ENCODE results near the gene CYP27C1. TPM values are rescaled to one million over a fixed set of nuclear protein-coding genes. Genes with fewer than 3 reads are reported as not detected.
"Not testable (repeated sequence)": the region's sequence is repeated elsewhere in the genome, so short reads cannot be mapped to it uniquely, and the experiment has no call there.

The CYP27C1 gene
- total RNA-seq, 1 donor from 2014 or later: 8.0 TPM

GRCh38 chr2:127219171-127220070 lies 678 bp downstream of the CYP27C1 start:
- peaks cover 23% of the 10 kb centered on the region for H3K4me1 Mint-ChIP-seq (ENCODE audit: low read depth)
- peak overlapping the region; percentile 85 for H3K4me3 Mint-ChIP-seq (ENCODE audit: low read depth)
- H3K27me3 Mint-ChIP-seq: peaks cover 8% of the 10 kb centered on the region
- no peak for TF ChIP-seq CTCF (IDR thresholded peaks at IDR 0.05; ENCODE audit: unreplicated experiment)
- peaks cover 1% of the 10 kb centered on the region for H3K36me3 Mint-ChIP-seq (ENCODE audit: insufficient read depth)
- H3K9me3 Mint-ChIP-seq (ENCODE audit: low read depth): no peaks in the 10 kb centered on the region
- H3K27ac Mint-ChIP-seq: peak overlapping the region; percentile 69
- peak; percentile 56 for DNase-seq (ENCODE audit: low spot score, unreplicated experiment)

- H3K36me3 Mint-ChIP-seq (ENCODE audit: insufficient read depth): peaks cover 4% of the 10 kb centered on the region
- DNase-seq (ENCODE audit: low spot score, unreplicated experiment): no peak
- TF ChIP-seq CTCF (IDR thresholded peaks at IDR 0.05; ENCODE audit: unreplicated experiment): no peak
- peaks cover 2% of the 10 kb centered on the region for H3K9me3 Mint-ChIP-seq (ENCODE audit: low read depth)
- H3K27ac Mint-ChIP-seq: peak overlapping the region; percentile 73
- peaks cover 20% of the 10 kb centered on the region for H3K4me1 Mint-ChIP-seq (ENCODE audit: low read depth)
- peaks cover 8% of the 10 kb centered on the region for H3K27me3 Mint-ChIP-seq
- H3K4me3 Mint-ChIP-seq (ENCODE audit: low read depth): peak overlapping the region; percentile 85
Observed at GRCh38 chr2:127218812-127219170, 1.3 kb downstream of the CYP27C1 start.

GRCh38 chr2:127217470-127218325 lies 2.4 kb downstream of the CYP27C1 start:
- peaks cover 8% of the 10 kb centered on the region for H3K27me3 Mint-ChIP-seq
- H3K36me3 Mint-ChIP-seq (ENCODE audit: insufficient read depth): peaks cover 4% of the 10 kb centered on the region
- DNase-seq (ENCODE audit: low spot score, unreplicated experiment): no peak
- peak overlapping the region; percentile 85 for H3K4me3 Mint-ChIP-seq (ENCODE audit: low read depth)
- H3K4me1 Mint-ChIP-seq (ENCODE audit: low read depth): peaks cover 11% of the 10 kb centered on the region
- peak overlapping the region; percentile 71 for H3K27ac Mint-ChIP-seq
- no peak for TF ChIP-seq CTCF (IDR thresholded peaks at IDR 0.05; ENCODE audit: unreplicated experiment)
- peaks cover 9% of the 10 kb centered on the region for H3K9me3 Mint-ChIP-seq (ENCODE audit: low read depth)

- no peak overlapping the region for H3K4me3 Mint-ChIP-seq (ENCODE audit: low read depth)
- H3K27ac Mint-ChIP-seq: no peak overlapping the region
- peaks cover 4% of the 10 kb centered on the region for H3K36me3 Mint-ChIP-seq (ENCODE audit: insufficient read depth)
- DNase-seq (ENCODE audit: low spot score, unreplicated experiment): no peak
- H3K4me1 Mint-ChIP-seq (ENCODE audit: low read depth): peaks cover 11% of the 10 kb centered on the region
- TF ChIP-seq CTCF (IDR thresholded peaks at IDR 0.05; ENCODE audit: unreplicated experiment): no peak
- peaks cover 8% of the 10 kb centered on the region for H3K27me3 Mint-ChIP-seq
- peaks cover 9% of the 10 kb centered on the region for H3K9me3 Mint-ChIP-seq (ENCODE audit: low read depth)
Observed at GRCh38 chr2:127216593-127216992, 3.5 kb downstream of the CYP27C1 start.

DNA sequence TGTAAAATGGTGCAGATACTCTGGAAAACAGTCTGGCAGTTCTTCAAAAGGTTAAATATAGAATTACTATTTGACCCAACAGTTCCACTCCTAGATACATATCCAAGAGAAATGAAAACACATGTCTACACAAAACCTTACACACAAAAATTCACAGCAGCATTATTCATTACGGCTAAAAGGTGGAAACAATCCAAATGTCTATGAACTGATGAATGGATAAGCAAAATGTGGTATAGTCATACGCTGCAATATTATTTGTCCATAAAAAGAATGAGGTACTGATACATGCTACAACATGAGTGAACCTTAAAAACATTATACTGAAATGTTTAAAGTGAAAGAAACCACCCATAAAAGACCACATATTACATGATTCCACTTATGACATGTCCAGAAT lies 4.0 kb downstream of the CYP27C1 start:
- H3K27me3 Mint-ChIP-seq: peaks cover 8% of the 10 kb centered on the region
- TF ChIP-seq CTCF (IDR thresholded peaks at IDR 0.05; ENCODE audit: unreplicated experiment): no peak
- peaks cover 4% of the 10 kb centered on the region for H3K36me3 Mint-ChIP-seq (ENCODE audit: insufficient read depth)
- no peak for DNase-seq (ENCODE audit: low spot score, unreplicated experiment)
- H3K9me3 Mint-ChIP-seq (ENCODE audit: low read depth): peaks cover 9% of the 10 kb centered on the region
- peaks cover 11% of the 10 kb centered on the region for H3K4me1 Mint-ChIP-seq (ENCODE audit: low read depth)
- no peak overlapping the region for H3K4me3 Mint-ChIP-seq (ENCODE audit: low read depth)
- H3K27ac Mint-ChIP-seq: no peak overlapping the region

DNA sequence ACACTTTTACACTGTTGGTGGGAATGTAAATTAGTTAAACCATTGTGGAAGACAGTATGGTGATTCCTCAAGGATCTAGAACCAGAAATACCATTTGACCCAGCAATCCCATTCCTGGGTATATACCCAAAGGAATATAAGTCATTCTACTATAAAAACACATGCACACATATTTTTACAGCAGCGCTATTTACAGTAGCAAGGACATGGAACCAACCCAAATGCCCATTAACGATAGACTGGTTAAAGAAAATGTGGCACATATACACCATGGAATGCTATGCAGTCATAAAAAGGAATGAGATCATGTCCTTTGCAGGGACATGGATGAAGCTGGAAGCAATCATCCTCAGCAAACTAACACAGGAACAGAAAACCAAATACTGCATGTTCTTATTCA lies 5.9 kb downstream of the CYP27C1 start:
- H3K4me1 Mint-ChIP-seq (ENCODE audit: low read depth): peaks cover 10% of the 10 kb centered on the region
- H3K27ac Mint-ChIP-seq; H3K4me3 Mint-ChIP-seq (ENCODE audit: low read depth); H3K36me3 Mint-ChIP-seq (ENCODE audit: insufficient read depth); H3K9me3 Mint-ChIP-seq (ENCODE audit: low read depth); DNase-seq (ENCODE audit: low spot score, unreplicated experiment); H3K27me3 Mint-ChIP-seq: not testable (repeated sequence)

All from progenitor cell of endocrine pancreas (in vitro differentiated cells).